K562 (cell line): ENCODE results near the gene SH3TC1. TPM values are rescaled to one million over a fixed set of nuclear protein-coding genes. Genes with fewer than 3 reads are reported as not detected.

ENCODE experiments used
- ATAC-seq: fragments of 200-7000 bp; cut with Tn5 transposase; 3 replicates; pipeline ENCODE4 v1.9.1; 2020; ENCODE audit warnings: moderate library complexity
- BruUV-seq: library from RNA; stranded (reverse); fragments of 400-500 nt; replicated peaks from 2 replicates; lab custom pipeline; 2021; lab: Mats Ljungman, UMichigan
- CTCF ChIA-PET: fragments of 300-600 bp; formaldehyde crosslinking; extraction: SDS; loops from one replicate; lab custom pipeline; 2021; ENCODE audit warnings: low intra/inter-chr PET ratio; lab: Yijun Ruan, JAX
- POLR2A ChIA-PET: fragments of 300-600, 350-650 bp; sonication (Branson Sonifier 250); formaldehyde crosslinking; extraction: SDS; loops from one replicate; lab custom pipeline; 2021; ENCODE audit warnings: antibody characterized with exemption, inconsistent platforms; lab: Yijun Ruan, JAX
- DNase-seq, 4 experiments: peaks; one replicate each; pipeline versions ENCODE4 v3.0.0 to v3.0.0-alpha.2; 2011 to 2018; ENCODE audit warnings: low spot score in 3 of 4, mixed read lengths in 3 of 4; ENCODE audit errors: extremely low read depth in 1 of 4
- FAIRE-seq: peaks from 2 replicates; lab custom pipeline; 2011; peaks lifted over from hg19 to GRCh38; lab: Jason Lieb, UNC
- H2AFZ ChIP-seq: 2 replicates; pipeline ENCODE4 v1.6.0; 2011; ENCODE audit warnings: low read depth, low read length, control low read depth, inconsistent platforms
- H3K27ac ChIP-seq: fragments of 200-600 bp; 3 replicates; pipeline ENCODE4 v1.8.0; 2011; ENCODE audit warnings: low read depth, mild to moderate bottlenecking, control low read depth, inconsistent platforms, low read length, moderate library complexity, mixed read lengths; ENCODE audit errors: extremely low read depth
- H3K27me3 ChIP-seq, 2 experiments: fragments of 300-600 bp in 1 of 2; 2 replicates in 1 of 2; 3 replicates in 1 of 2; pipeline versions ENCODE4 v1.6.0 to v1.8.0; 2011; ENCODE audit warnings: inconsistent platforms in 2 of 2, low read length in 2 of 2, mild to moderate bottlenecking in 1 of 2, mixed read lengths in 1 of 2, moderate library complexity in 1 of 2; ENCODE audit not compliant: control insufficient read depth in 2 of 2, insufficient read depth in 2 of 2
- H3K36me3 ChIP-seq: fragments of 300-600 bp; 3 replicates; pipeline ENCODE4 v1.8.0; 2011; ENCODE audit warnings: mild to moderate bottlenecking, low read length, inconsistent platforms; ENCODE audit not compliant: control insufficient read depth, insufficient read depth
- H3K4me1 ChIP-seq, 2 experiments: fragments of 200-600 bp in 1 of 2; replicated peaks in 1 of 2; 2 replicates in 1 of 2; 3 replicates in 1 of 2; pipeline versions ENCODE4 v1.5.1 to v1.8.0; 2011; ENCODE audit warnings: inconsistent platforms in 2 of 2, low read length in 2 of 2, mild to moderate bottlenecking in 1 of 2, mixed read lengths in 1 of 2, moderate library complexity in 1 of 2; ENCODE audit not compliant: control insufficient read depth in 2 of 2, insufficient read depth in 2 of 2
- H3K4me2 ChIP-seq: 2 replicates; pipeline ENCODE4 v1.6.1; 2011; ENCODE audit warnings: low read length, control low read depth, inconsistent platforms, mixed read lengths; ENCODE audit not compliant: insufficient read depth
- H3K4me3 ChIP-seq: fragments of 200-600 bp; sonication (generic), shearing (Covaris generic); 2 replicates; pipeline ENCODE4 v1.5.1; 2016; ENCODE audit warnings: control low read depth, inconsistent platforms
- H3K79me2 ChIP-seq: fragments of 200-600 bp; 3 replicates; pipeline ENCODE4 v1.8.0; 2011; ENCODE audit warnings: low read length, inconsistent platforms; ENCODE audit not compliant: control insufficient read depth, insufficient read depth
- H3K9ac ChIP-seq, 2 experiments: 2 replicates each; pipeline versions ENCODE4 v1.6.0 to v1.6.1; 2011; ENCODE audit warnings: low read depth in 2 of 2, low read length in 2 of 2, control low read depth in 1 of 2, inconsistent platforms in 1 of 2, mild to moderate bottlenecking in 1 of 2, mixed read lengths in 1 of 2; ENCODE audit not compliant: insufficient read depth in 1 of 2
- H3K9me1 ChIP-seq: one replicate; pipeline ENCODE4 v1.6.0; 2011; ENCODE audit warnings: inconsistent platforms, mild to moderate bottlenecking, low read length, moderate library complexity; ENCODE audit not compliant: control insufficient read depth, insufficient read depth
- H3K9me3 ChIP-seq: replicated peaks from 2 replicates; pipeline ENCODE4 v1.5.1; 2011; ENCODE audit warnings: low read depth, low read length, inconsistent platforms; ENCODE audit not compliant: control insufficient read depth, insufficient read depth
- H4K20me1 ChIP-seq: replicated peaks from 2 replicates; pipeline ENCODE4 v1.6.1; 2011; ENCODE audit warnings: low read length, inconsistent platforms, mixed read lengths; ENCODE audit not compliant: control insufficient read depth, insufficient read depth
- AFF4 ChIP-seq: sonication (generic); formaldehyde crosslinking; IDR thresholded peaks from 2 replicates; pipeline ENCODE4 v1.8.0; 2023; ENCODE audit warnings: mild to moderate bottlenecking, missing genetic modification reagents
- C11orf30 ChIP-seq: fragments of 450-650 bp; IDR thresholded peaks from 2 replicates; pipeline ENCODE4 v1.6.1; 2016; ENCODE audit warnings: low read depth, mild to moderate bottlenecking
- CBX3 ChIP-seq, 2 experiments: IDR thresholded peaks; 1 replicate in 1 of 2; 2 replicates in 1 of 2; pipeline ENCODE4 v1.6.1; 2012; ENCODE audit warnings: inconsistent platforms in 2 of 2, low read length in 2 of 2, borderline replicate concordance in 1 of 2, control low read depth in 1 of 2
- CLOCK ChIP-seq: fragments of 250-450 bp; sonication (Bioruptor Pico); IDR thresholded peaks from 2 replicates; pipeline ENCODE4 v1.4.0; 2020; ENCODE audit warnings: mild to moderate bottlenecking, moderate library complexity, borderline replicate concordance
- ELF4 ChIP-seq: fragments of 450-650 bp; formaldehyde crosslinking; IDR thresholded peaks from 2 replicates; pipeline ENCODE4 v1.4.0; 2022; ENCODE audit warnings: missing genetic modification characterization
- GATAD2A ChIP-seq: fragments of 450-650 bp; IDR thresholded peaks from 2 replicates; pipeline ENCODE4 v1.6.1; 2017
- KDM2B ChIP-seq: fragments of 250-450 bp; sonication (Bioruptor Pico); IDR thresholded peaks from 2 replicates; pipeline ENCODE4 v1.8.0; 2021; ENCODE audit warnings: mild to moderate bottlenecking, moderate library complexity
- LCOR ChIP-seq: sonication (generic); formaldehyde crosslinking; IDR thresholded peaks from 2 replicates; pipeline ENCODE4 v1.8.0; 2022; ENCODE audit warnings: mild to moderate bottlenecking, missing genetic modification reagents
- MBD1 ChIP-seq: fragments of 250-450 bp; sonication (Bioruptor Pico); IDR thresholded peaks from 2 replicates; pipeline ENCODE4 v1.8.0; 2022; ENCODE audit warnings: inconsistent platforms
- NBN ChIP-seq: fragments of 450-650 bp; IDR thresholded peaks from 2 replicates; pipeline ENCODE4 v1.6.1; 2016; ENCODE audit warnings: low read depth, mild to moderate bottlenecking
- RBBP5 ChIP-seq: fragments of 200-600 bp; sonication (generic); IDR thresholded peaks from 2 replicates; pipeline ENCODE4 v1.6.1; 2012; ENCODE audit warnings: borderline replicate concordance, mild to moderate bottlenecking, low read length, control low read depth, inconsistent platforms; ENCODE audit not compliant: insufficient read depth, poor library complexity, severe bottlenecking
- SIRT6 ChIP-seq: IDR thresholded peaks from one replicate; pipeline ENCODE4 v1.6.1; 2012; ENCODE audit warnings: low read depth, mild to moderate bottlenecking, control low read depth, inconsistent platforms, low read length, moderate library complexity
- SPI1 ChIP-seq: IDR thresholded peaks from 2 replicates; pipeline ENCODE4 v1.6.1; 2011; ENCODE audit warnings: low read depth, low read length, control low read depth, borderline replicate concordance
- WGBS: fragments of 100-300 bp; shearing (Covaris generic); methylation state at CpG from one replicate; pipeline ENCODE4 v1.1.6; 2016; ENCODE audit warnings: low coverage, mixed read lengths; ENCODE audit not compliant: insufficient coverage; ENCODE audit errors: missing lambda C conversion rate; 5-methylcytosine and 5-hydroxymethylcytosine counted together
- in situ Hi-C: fragments of 300-500 bp; cut with MboI; formaldehyde crosslinking; loops from 4 replicates; pipeline ENCODE4 v1.15.0; 2018; ENCODE audit warnings: inconsistent platforms, mixed read lengths
- intact Hi-C: fragments of 100-400 bp; cut with micrococcal nuclease; formaldehyde crosslinking; loops from 2 replicates; pipeline ENCODE4 v1.14.2; 2022
- polyA plus RNA-seq, 8 experiments: library from polyadenylated mRNA; depleted of rRNA in 4 of 8; stranded (reverse) in 5 of 8; unstranded in 3 of 8; fragments of >200 nt; fragmentation: Nextera tagmentation in 2 of 8; fragmentation: Illumina TruSeq in 1 of 8; extraction: Ambion mirVana in 2 of 8; extraction: Trizol in 1 of 8; gene quantifications; 2 replicates each; pipeline versions ENCODE4 v1.2.1 to v1.2.3, GENCODE V29; 2011 to 2014; ENCODE audit warnings: inconsistent platforms in 1 of 8, missing spikeins in 1 of 8
- total RNA-seq, 7 experiments: library from RNA; depleted of rRNA in 6 of 7; stranded (reverse); fragments of >200 nt in 6 of 7; fragmentation: Illumina TruSeq in 2 of 7; extraction: Trizol in 2 of 7; gene quantifications; 2 replicates each; pipeline versions ENCODE4 v1.2.1 to v1.2.3, GENCODE V29; 2011 to 2021; ENCODE audit warnings: low replicate concordance in 1 of 7

The SH3TC1 gene
- total and polyA plus RNA-seq, 9 of the 15 experiments (the other 6 are each of a cell fraction or from before 2014, with no cell fraction given) = 0.04 to 2.1 (median 0.48) TPM; not detected in 1

GRCh38 chr4:8162625-8163024, 36.5 kb upstream of the SH3TC1 start:
- Histone ChIP-seq H3K27ac (no peak overlapping the region), H3K9me1 (no peaks in the 10 kb centered on the region), H3K4me2 (no peak overlapping the region), H2AFZ (no peak overlapping the region), H3K79me2 (no peaks in the 10 kb centered on the region), H4K20me1 (peaks cover 5% of the 10 kb centered on the region), H3K36me3 (no peaks in the 10 kb centered on the region), H3K27me3 (peaks cover 17 to 57% of the 10 kb centered on the region in 2 experiments; a peak in 4 of 5 replicates), H3K4me1 (peaks cover 0 to 19% of the 10 kb centered on the region in 2 experiments; a peak in 2 of 5 replicates), H3K4me3 (no peak overlapping the region), H3K9ac (no peak overlapping the region), H3K9me3 (no peaks in the 10 kb centered on the region)
- DNase-seq (no peak), ATAC-seq (no peak), FAIRE-seq (no peak)
- in situ Hi-C loops (loop anchor here (10.0 kb wide), 1 partner anchor 242 kb away; no protein-coding TSS in a partner anchor), intact Hi-C loops (no loop called here)
- 0% methylated on average over 5 of the region's 8 CpGs for WGBS
- ChIA-PET POLR2A (no interaction called here), CTCF (no interaction called here)
- BruUV-seq = no TSS peak
- TF ChIP-seq GATAD2A = no peak
- TF ChIP-seq CLOCK (CRISPR knock-in tag) = no peak
- TF ChIP-seq SIRT6 = no peak
- TF ChIP-seq RBBP5 = no peak
- TF ChIP-seq AFF4 (CRISPR knock-in tag) = no peak
- TF ChIP-seq MBD1 (CRISPR knock-in tag) = no peak
- TF ChIP-seq ELF4 (CRISPR knock-in tag) = no peak
- TF ChIP-seq C11orf30 = no peak
- TF ChIP-seq KDM2B = no peak
- TF ChIP-seq LCOR (CRISPR knock-in tag) = no peak
- TF ChIP-seq CBX3 (IDR thresholded peaks at IDR 0.05; ENCODE audit: borderline replicate concordance in 1 of 2, low read length in 2 of 2) = no peak
- TF ChIP-seq NBN = no peak
- no peak for TF ChIP-seq SPI1
